LNCAP (cell line): Measurements from ENCODE around the gene CHRNA7.

Experiments used
- CTCF ChIP-seq: fragments of 450-650 bp; IDR thresholded peaks from 2 replicates; pipeline ENCODE4 v1.5.1; 2017; ENCODE audit warnings: mild to moderate bottlenecking

CHRNA7 gene

GRCh38 chr15:32123473-32123872 is 93.2 kb downstream of the CHRNA7 start:
- TF ChIP-seq CTCF: no peak

- no peak for TF ChIP-seq CTCF
Observed at GRCh38 chr15:32124726-32125125, 94.4 kb downstream of the CHRNA7 start.

- no peak for TF ChIP-seq CTCF
Observed at GRCh38 chr15:32125595-32125994, 95.3 kb downstream of the CHRNA7 start.

GRCh38 chr15:32129815-32130214 is 99.5 kb downstream of the CHRNA7 start:
- no peak for TF ChIP-seq CTCF

GRCh38 chr15:32130823-32131222 is 100.5 kb downstream of the CHRNA7 start:
- TF ChIP-seq CTCF: peak; percentile 38

GRCh38 chr15:32131803-32132202 is 101.5 kb downstream of the CHRNA7 start:
- TF ChIP-seq CTCF: no peak

GRCh38 chr15:32132859-32133258 is 102.5 kb downstream of the CHRNA7 start:
- TF ChIP-seq CTCF: no peak

GRCh38 chr15:32134842-32135241 is 104.5 kb downstream of the CHRNA7 start:
- TF ChIP-seq CTCF: no peak
